GM23338 (cell line): ENCODE results near the gene NRGN. TPM values are rescaled to one million over a fixed set of nuclear protein-coding genes. Genes with fewer than 3 reads are reported as not detected.

ENCODE experiments used
- ATAC-seq: fragments of 200-7000 bp; cut with Tn5 transposase; 3 replicates; pipeline ENCODE4 v1.9.1; 2020
- DNase-seq: peaks from one replicate; pipeline ENCODE4 v3.0.0-alpha.2; 2015; ENCODE audit warnings: low spot score
- H2AFZ ChIP-seq: fragments of 200-600 bp; sonication (generic); 2 replicates; pipeline ENCODE4 v1.8.0; 2016; ENCODE audit warnings: antibody characterized with exemption, mild to moderate bottlenecking, moderate library complexity
- H3F3A ChIP-seq: fragments of 200-600 bp; sonication (generic); replicated peaks from 2 replicates; pipeline ENCODE4 v1.8.0; 2017; ENCODE audit warnings: antibody characterized with exemption, mixed run types, low read depth
- H3K27ac ChIP-seq: fragments of 200-600 bp; sonication (generic); 2 replicates; pipeline ENCODE4 v1.6.1; 2016; ENCODE audit warnings: low read depth
- H3K27me3 ChIP-seq: fragments of 200-600 bp; sonication (generic); 2 replicates; pipeline ENCODE4 v1.8.0; 2016; ENCODE audit warnings: mild to moderate bottlenecking, mixed run types, moderate library complexity; ENCODE audit not compliant: insufficient read depth
- H3K36me3 ChIP-seq: fragments of 200-600 bp; sonication (generic); 2 replicates; pipeline ENCODE4 v1.8.0; 2016; ENCODE audit warnings: mild to moderate bottlenecking; ENCODE audit not compliant: insufficient read depth
- H3K4me1 ChIP-seq: fragments of 200-600 bp; sonication (generic); 2 replicates; pipeline ENCODE4 v1.8.0; 2016; ENCODE audit warnings: mild to moderate bottlenecking, moderate library complexity; ENCODE audit not compliant: insufficient read depth
- H3K4me2 ChIP-seq: fragments of 200-600 bp; sonication (generic); 2 replicates; pipeline ENCODE4 v1.7.1; 2017; ENCODE audit warnings: mixed run types
- H3K4me3 ChIP-seq: fragments of 200-600 bp; sonication (generic); 2 replicates; pipeline ENCODE4 v1.6.1; 2016; ENCODE audit warnings: mixed run types
- H3K79me2 ChIP-seq: fragments of 200-600 bp; sonication (generic); replicated peaks from 2 replicates; pipeline ENCODE4 v1.8.0; 2017; ENCODE audit warnings: mild to moderate bottlenecking; ENCODE audit not compliant: insufficient read depth
- H3K9me2 ChIP-seq: fragments of 200-600 bp; sonication (generic); 2 replicates; pipeline ENCODE4 v1.8.0; 2017; ENCODE audit not compliant: insufficient read depth
- H4K20me1 ChIP-seq: fragments of 200-600 bp; sonication (generic); replicated peaks from 2 replicates; pipeline ENCODE4 v1.8.0; 2017; ENCODE audit warnings: mild to moderate bottlenecking; ENCODE audit not compliant: insufficient read depth
- H3K27ac Mint-ChIP-seq: 2 replicates; pipeline ENCODE4 v1.8.0; 2020; ENCODE audit warnings: inconsistent platforms, mild to moderate bottlenecking, moderate library complexity, mixed read lengths
- H3K27me3 Mint-ChIP-seq: 3 replicates; pipeline ENCODE4 v1.8.0; 2022; ENCODE audit warnings: low read depth, mild to moderate bottlenecking, moderate library complexity, mixed read lengths, inconsistent platforms; ENCODE audit not compliant: insufficient read depth, poor library complexity
- H3K36me3 Mint-ChIP-seq: 3 replicates; pipeline ENCODE4 v1.8.0; 2021; ENCODE audit warnings: low read depth, mild to moderate bottlenecking, inconsistent platforms, moderate library complexity, mixed read lengths
- H3K4me1 Mint-ChIP-seq: 3 replicates; pipeline ENCODE4 v1.8.0; 2020; ENCODE audit warnings: mild to moderate bottlenecking, inconsistent platforms, mixed read lengths
- H3K4me3 Mint-ChIP-seq: 3 replicates; pipeline ENCODE4 v1.8.0; 2021; ENCODE audit warnings: moderate library complexity, mild to moderate bottlenecking, inconsistent platforms, mixed read lengths
- H3K9me3 Mint-ChIP-seq: 3 replicates; pipeline ENCODE4 v1.8.0; 2020; ENCODE audit warnings: moderate library complexity, mild to moderate bottlenecking, inconsistent platforms, mixed read lengths
- CREB1 ChIP-seq: fragments of 250-450 bp; sonication (Bioruptor Pico); IDR thresholded peaks from 2 replicates; pipeline ENCODE4 v1.5.0; 2020; ENCODE audit warnings: low read depth, mild to moderate bottlenecking, moderate library complexity
- CTCF ChIP-seq, 2 experiments: fragments of 200-600 bp in 1 of 2; sonication (generic) in 1 of 2; conservative IDR thresholded peaks; 2 replicates each; pipeline versions ENCODE4 v1.5.1 to v1.6.1; 2016 to 2017; ENCODE audit warnings: antibody characterized with exemption in 2 of 2, low read depth in 2 of 2, mild to moderate bottlenecking in 2 of 2, moderate library complexity in 1 of 2
- EZH2 ChIP-seq: fragments of 200-600 bp; sonication (generic); IDR thresholded peaks from one replicate; pipeline ENCODE4 v1.8.0; 2017; ENCODE audit warnings: antibody characterized with exemption, mild to moderate bottlenecking, low read depth; ENCODE audit not compliant: unreplicated experiment
- EZH2phosphoT487 ChIP-seq: fragments of 200-600 bp; sonication (generic); IDR thresholded peaks from one replicate; pipeline ENCODE4 v1.8.1; 2018; ENCODE audit warnings: antibody characterized with exemption; ENCODE audit not compliant: unreplicated experiment
- JUNB ChIP-seq: IDR thresholded peaks from one replicate; pipeline ENCODE4 v1.6.1; 2016; ENCODE audit warnings: antibody characterized with exemption; ENCODE audit not compliant: unreplicated experiment
- NANOG ChIP-seq: IDR thresholded peaks from 2 replicates; pipeline ENCODE4 v1.6.1; 2016; ENCODE audit warnings: antibody characterized with exemption, borderline replicate concordance
- POLR2AphosphoS5 ChIP-seq: IDR thresholded peaks from 2 replicates; pipeline ENCODE4 v1.6.1; 2016; ENCODE audit warnings: antibody characterized with exemption, low read depth
- REST ChIP-seq: IDR thresholded peaks from one replicate; pipeline ENCODE4 v1.6.1; 2018; ENCODE audit warnings: antibody characterized with exemption; ENCODE audit not compliant: unreplicated experiment
- STAT1 ChIP-seq: IDR thresholded peaks from one replicate; pipeline ENCODE4 v1.6.1; 2016; ENCODE audit warnings: antibody characterized with exemption; ENCODE audit not compliant: unreplicated experiment
- ZNF114 ChIP-seq: fragments of 250-450 bp; sonication (Bioruptor Pico); IDR thresholded peaks from 2 replicates; pipeline ENCODE4 v1.5.0; 2020; ENCODE audit warnings: mild to moderate bottlenecking, moderate library complexity
- ZNF331 ChIP-seq: fragments of 250-450 bp; sonication (Bioruptor Pico); IDR thresholded peaks from 2 replicates; pipeline ENCODE4 v1.5.0; 2020; ENCODE audit warnings: low read depth, mild to moderate bottlenecking, moderate library complexity
- polyA plus RNA-seq: library from polyadenylated mRNA; unstranded; fragments of >200 nt; fragmentation: Nextera tagmentation; extraction: Ambion mirVana; gene quantifications from 2 replicates; pipeline ENCODE4 v1.2.1, GENCODE V29; 2016
- total RNA-seq: library from RNA; depleted of rRNA; stranded (reverse); fragments of >200 nt; shearing (Covaris generic); gene quantifications from 2 replicates; pipeline ENCODE4 v1.2.3, GENCODE V29; 2014
- TF ChIP-seq, protein P1 (sequence below): fragments of 250-450 bp; sonication (Bioruptor Pico); IDR thresholded peaks from 2 replicates; pipeline ENCODE4 v1.5.0; 2020; ENCODE audit warnings: mild to moderate bottlenecking, moderate library complexity
- TF ChIP-seq, protein P2 (sequence below): IDR thresholded peaks from 2 replicates; pipeline ENCODE4 v1.6.1; 2016; ENCODE audit warnings: antibody characterized with exemption

The NRGN gene
- total and polyA plus RNA-seq, 2 experiments from 2014 or later, result 0.24 to 0.61 TPM

GRCh38 chr11:124742555-124742954 lies 2.8 kb downstream of the NRGN start:
- Histone ChIP-seq H3K4me1 (peaks cover 43% of the 10 kb centered on the region), H3K36me3 (no peaks in the 10 kb centered on the region), H3F3A (no peaks in the 10 kb centered on the region; the same call in 1 of the 2 replicates), H3K4me3 (no peak overlapping the region), H3K27me3 (peaks cover 98% of the 10 kb centered on the region), H3K4me2 (no peak overlapping the region), H4K20me1 (peaks cover 24% of the 10 kb centered on the region), H3K27ac (no peak overlapping the region), H2AFZ (no peak overlapping the region), H3K79me2 (no peaks in the 10 kb centered on the region), H3K9me2 (no peaks in the 10 kb centered on the region)
- ATAC-seq, result no peak
- H3K4me1 Mint-ChIP-seq, result peaks cover 24% of the 10 kb centered on the region
- H3K4me3 Mint-ChIP-seq, result no peak overlapping the region
- peaks cover 99% of the 10 kb centered on the region for H3K27me3 Mint-ChIP-seq
- no peaks in the 10 kb centered on the region for H3K9me3 Mint-ChIP-seq
- H3K27ac Mint-ChIP-seq, result no peak overlapping the region
- TF ChIP-seq JUNB (no peak), NANOG (no peak), EZH2 (no peak), POLR2AphosphoS5 (no peak), ZNF331 (CRISPR knock-in tag) (no peak), EZH2phosphoT487 (no peak), STAT1 (no peak), CTCF (conservative IDR thresholded peaks at IDR 0.05; ENCODE audit: low read depth in 2 of 2) (no peak), ZNF114 (CRISPR knock-in tag) (no peak), CREB1 (CRISPR knock-in tag) (no peak), REST (no peak)
- TF ChIP-seq, protein P1, sequence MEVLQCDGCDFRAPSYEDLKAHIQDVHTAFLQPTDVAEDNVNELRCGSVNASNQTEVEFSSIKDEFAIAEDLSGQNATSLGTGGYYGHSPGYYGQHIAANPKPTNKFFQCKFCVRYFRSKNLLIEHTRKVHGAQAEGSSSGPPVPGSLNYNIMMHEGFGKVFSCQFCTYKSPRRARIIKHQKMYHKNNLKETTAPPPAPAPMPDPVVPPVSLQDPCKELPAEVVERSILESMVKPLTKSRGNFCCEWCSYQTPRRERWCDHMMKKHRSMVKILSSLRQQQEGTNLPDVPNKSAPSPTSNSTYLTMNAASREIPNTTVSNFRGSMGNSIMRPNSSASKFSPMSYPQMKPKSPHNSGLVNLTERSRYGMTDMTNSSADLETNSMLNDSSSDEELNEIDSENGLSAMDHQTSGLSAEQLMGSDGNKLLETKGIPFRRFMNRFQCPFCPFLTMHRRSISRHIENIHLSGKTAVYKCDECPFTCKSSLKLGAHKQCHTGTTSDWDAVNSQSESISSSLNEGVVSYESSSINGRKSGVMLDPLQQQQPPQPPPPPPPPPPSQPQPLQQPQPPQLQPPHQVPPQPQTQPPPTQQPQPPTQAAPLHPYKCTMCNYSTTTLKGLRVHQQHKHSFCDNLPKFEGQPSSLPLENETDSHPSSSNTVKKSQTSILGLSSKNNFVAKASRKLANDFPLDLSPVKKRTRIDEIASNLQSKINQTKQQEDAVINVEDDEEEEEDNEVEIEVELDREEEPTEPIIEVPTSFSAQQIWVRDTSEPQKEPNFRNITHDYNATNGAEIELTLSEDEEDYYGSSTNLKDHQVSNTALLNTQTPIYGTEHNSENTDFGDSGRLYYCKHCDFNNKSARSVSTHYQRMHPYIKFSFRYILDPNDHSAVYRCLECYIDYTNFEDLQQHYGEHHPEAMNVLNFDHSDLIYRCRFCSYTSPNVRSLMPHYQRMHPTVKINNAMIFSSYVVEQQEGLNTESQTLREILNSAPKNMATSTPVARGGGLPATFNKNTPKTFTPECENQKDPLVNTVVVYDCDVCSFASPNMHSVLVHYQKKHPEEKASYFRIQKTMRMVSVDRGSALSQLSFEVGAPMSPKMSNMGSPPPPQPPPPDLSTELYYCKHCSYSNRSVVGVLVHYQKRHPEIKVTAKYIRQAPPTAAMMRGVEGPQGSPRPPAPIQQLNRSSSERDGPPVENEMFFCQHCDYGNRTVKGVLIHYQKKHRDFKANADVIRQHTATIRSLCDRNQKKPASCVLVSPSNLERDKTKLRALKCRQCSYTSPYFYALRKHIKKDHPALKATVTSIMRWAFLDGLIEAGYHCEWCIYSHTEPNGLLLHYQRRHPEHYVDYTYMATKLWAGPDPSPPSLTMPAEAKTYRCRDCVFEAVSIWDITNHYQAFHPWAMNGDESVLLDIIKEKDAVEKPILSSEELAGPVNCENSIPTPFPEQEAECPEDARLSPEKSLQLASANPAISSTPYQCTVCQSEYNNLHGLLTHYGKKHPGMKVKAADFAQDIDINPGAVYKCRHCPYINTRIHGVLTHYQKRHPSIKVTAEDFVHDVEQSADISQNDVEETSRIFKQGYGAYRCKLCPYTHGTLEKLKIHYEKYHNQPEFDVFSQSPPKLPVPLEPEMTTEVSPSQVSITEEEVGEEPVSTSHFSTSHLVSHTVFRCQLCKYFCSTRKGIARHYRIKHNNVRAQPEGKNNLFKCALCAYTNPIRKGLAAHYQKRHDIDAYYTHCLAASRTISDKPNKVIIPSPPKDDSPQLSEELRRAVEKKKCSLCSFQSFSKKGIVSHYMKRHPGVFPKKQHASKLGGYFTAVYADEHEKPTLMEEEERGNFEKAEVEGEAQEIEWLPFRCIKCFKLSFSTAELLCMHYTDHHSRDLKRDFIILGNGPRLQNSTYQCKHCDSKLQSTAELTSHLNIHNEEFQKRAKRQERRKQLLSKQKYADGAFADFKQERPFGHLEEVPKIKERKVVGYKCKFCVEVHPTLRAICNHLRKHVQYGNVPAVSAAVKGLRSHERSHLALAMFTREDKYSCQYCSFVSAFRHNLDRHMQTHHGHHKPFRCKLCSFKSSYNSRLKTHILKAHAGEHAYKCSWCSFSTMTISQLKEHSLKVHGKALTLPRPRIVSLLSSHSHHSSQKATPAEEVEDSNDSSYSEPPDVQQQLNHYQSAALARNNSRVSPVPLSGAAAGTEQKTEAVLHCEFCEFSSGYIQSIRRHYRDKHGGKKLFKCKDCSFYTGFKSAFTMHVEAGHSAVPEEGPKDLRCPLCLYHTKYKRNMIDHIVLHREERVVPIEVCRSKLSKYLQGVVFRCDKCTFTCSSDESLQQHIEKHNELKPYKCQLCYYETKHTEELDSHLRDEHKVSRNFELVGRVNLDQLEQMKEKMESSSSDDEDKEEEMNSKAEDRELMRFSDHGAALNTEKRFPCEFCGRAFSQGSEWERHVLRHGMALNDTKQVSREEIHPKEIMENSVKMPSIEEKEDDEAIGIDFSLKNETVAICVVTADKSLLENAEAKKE (CRISPR knock-in tag), result no peak
- TF ChIP-seq, protein P2, sequence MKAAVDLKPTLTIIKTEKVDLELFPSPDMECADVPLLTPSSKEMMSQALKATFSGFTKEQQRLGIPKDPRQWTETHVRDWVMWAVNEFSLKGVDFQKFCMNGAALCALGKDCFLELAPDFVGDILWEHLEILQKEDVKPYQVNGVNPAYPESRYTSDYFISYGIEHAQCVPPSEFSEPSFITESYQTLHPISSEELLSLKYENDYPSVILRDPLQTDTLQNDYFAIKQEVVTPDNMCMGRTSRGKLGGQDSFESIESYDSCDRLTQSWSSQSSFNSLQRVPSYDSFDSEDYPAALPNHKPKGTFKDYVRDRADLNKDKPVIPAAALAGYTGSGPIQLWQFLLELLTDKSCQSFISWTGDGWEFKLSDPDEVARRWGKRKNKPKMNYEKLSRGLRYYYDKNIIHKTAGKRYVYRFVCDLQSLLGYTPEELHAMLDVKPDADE, result no peak
- no peaks in the 10 kb centered on the region; the same call in 1 of the 3 replicates for H3K36me3 Mint-ChIP-seq
- no peak for DNase-seq
